Mesodermal cell (in vitro differentiated cells): ENCODE results near the gene GRK6.

Source experiments
- H3K27ac ChIP-seq: 2 replicates; pipeline ENCODE4 v1.7.0; 2013; ENCODE audit warnings: mild to moderate bottlenecking, low read depth, low read length, moderate library complexity; ENCODE audit not compliant: severe bottlenecking
- H3K36me3 ChIP-seq: 2 replicates; pipeline ENCODE4 v1.7.1; 2013; ENCODE audit warnings: mild to moderate bottlenecking, low read length, moderate library complexity; ENCODE audit not compliant: control insufficient read depth, insufficient read depth
- H3K4me1 ChIP-seq: one replicate; pipeline ENCODE4 v1.7.1; 2013; ENCODE audit warnings: mild to moderate bottlenecking, low read length; ENCODE audit not compliant: insufficient read depth, control insufficient read depth, poor library complexity, severe bottlenecking
- H3K4me3 ChIP-seq: 2 replicates; pipeline ENCODE4 v1.7.0; 2013; ENCODE audit warnings: low read length, control low read depth, mild to moderate bottlenecking; ENCODE audit not compliant: insufficient read depth, poor library complexity, severe bottlenecking; ENCODE audit errors: extremely low read depth
- H3K9me3 ChIP-seq: 2 replicates; pipeline ENCODE4 v1.7.1; 2013; ENCODE audit warnings: mild to moderate bottlenecking, low read length, moderate library complexity; ENCODE audit not compliant: control insufficient read depth
- WGBS, 2 experiments: methylation state at CpG; one replicate each; pipeline ENCODE4 v1.1.5; 2013; ENCODE audit warnings: missing lambda C conversion rate in 2 of 2; ENCODE audit not compliant: insufficient coverage in 2 of 2; 5-methylcytosine and 5-hydroxymethylcytosine counted together

Gene GRK6

DNA sequence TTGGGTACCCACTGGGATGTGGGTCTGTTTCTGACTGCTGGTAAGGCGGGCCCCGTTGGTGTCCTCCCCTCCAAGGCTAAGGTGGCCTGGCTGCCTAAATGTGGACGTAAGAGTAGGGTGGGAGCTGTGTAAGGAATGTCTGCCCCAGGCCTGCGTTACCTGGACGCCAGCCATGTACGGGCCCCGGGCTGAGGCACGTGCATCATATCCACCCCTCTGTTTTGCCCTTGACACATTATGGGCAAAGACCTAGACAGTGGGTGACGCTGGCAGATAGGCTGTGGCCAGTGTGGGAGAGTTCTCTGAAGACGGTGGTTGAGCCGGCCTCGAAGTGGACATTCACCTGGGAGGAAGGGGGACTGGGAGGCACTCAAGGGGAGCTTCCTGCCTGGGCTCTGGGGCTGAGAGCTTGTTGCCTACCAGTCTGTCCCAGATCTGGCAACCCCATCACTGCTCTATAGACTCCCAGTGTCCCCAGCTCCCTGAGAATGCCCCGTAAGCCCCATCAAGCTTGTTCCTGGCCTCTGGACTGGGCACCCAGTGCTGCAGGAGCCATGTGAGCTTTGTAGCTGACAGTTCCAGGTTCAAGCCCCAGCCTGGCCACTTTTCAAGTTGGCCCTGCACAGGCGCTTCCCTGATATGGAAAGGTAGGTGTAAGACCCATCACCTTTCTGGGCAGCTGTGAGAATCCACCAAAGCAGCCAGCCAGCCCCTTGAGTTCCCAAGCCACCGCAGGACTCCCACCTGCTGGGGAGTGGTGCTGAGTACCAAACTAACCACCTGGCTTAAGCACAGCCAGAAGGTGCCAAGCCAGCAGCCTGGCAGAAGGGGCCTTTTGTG lies 16.9 kb downstream of the GRK6 start:
- Histone ChIP-seq H3K27ac (no peak overlapping the region), H3K9me3 (no peaks in the 10 kb centered on the region), H3K36me3 (peaks cover 19% of the 10 kb centered on the region), H3K4me1 (peaks cover 12% of the 10 kb centered on the region), H3K4me3 (no peak overlapping the region)
- WGBS, 2 experiments: 96 to 97% methylated on average over 9 to 15 of the region's 15 CpGs

- H3K4me1 ChIP-seq: peaks cover 12% of the 10 kb centered on the region
- H3K4me3 ChIP-seq: no peak overlapping the region
- H3K27ac ChIP-seq: no peak overlapping the region
- H3K36me3 ChIP-seq: peaks cover 15% of the 10 kb centered on the region
- no peaks in the 10 kb centered on the region for H3K9me3 ChIP-seq
- 73 to 90% methylated on average over 5 of the region's 7 CpGs for WGBS, 2 experiments
Measured at GRCh38 chr5:177444106-177445051, 17.9 kb downstream of the GRK6 start.

- Histone ChIP-seq H3K36me3 (peaks cover 14% of the 10 kb centered on the region), H3K27ac (no peak overlapping the region), H3K9me3 (no peaks in the 10 kb centered on the region), H3K4me3 (no peak overlapping the region), H3K4me1 (peaks cover 12% of the 10 kb centered on the region)
- WGBS, 2 experiments: 90 to 98% methylated on average over 6 to 7 of the region's 10 CpGs
Measured at GRCh38 chr5:177445052-177445916, 18.8 kb downstream of the GRK6 start.

DNA sequence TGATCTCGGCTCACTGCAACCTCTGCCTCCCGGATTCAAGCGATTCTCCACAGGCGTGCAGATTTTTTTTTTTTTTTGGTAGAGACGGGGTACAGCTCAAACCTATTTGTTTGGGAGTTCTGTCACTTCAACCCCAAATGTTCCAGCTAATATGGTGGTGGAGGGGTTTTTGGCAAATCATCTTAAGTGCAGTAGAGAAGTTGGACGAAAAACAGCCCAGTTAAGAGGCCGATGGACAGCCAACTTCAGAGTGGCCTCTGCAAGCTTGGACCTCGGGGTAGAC lies 19.4 kb downstream of the GRK6 start:
- Histone ChIP-seq H3K36me3 (peaks cover 9% of the 10 kb centered on the region), H3K9me3 (no peaks in the 10 kb centered on the region), H3K4me3 (peak overlapping the region; percentile 58), H3K27ac (no peak overlapping the region), H3K4me1 (peaks cover 12% of the 10 kb centered on the region)
- 20 to 58% methylated on average over 1 to 3 of the region's 8 CpGs for WGBS, 2 experiments

DNA sequence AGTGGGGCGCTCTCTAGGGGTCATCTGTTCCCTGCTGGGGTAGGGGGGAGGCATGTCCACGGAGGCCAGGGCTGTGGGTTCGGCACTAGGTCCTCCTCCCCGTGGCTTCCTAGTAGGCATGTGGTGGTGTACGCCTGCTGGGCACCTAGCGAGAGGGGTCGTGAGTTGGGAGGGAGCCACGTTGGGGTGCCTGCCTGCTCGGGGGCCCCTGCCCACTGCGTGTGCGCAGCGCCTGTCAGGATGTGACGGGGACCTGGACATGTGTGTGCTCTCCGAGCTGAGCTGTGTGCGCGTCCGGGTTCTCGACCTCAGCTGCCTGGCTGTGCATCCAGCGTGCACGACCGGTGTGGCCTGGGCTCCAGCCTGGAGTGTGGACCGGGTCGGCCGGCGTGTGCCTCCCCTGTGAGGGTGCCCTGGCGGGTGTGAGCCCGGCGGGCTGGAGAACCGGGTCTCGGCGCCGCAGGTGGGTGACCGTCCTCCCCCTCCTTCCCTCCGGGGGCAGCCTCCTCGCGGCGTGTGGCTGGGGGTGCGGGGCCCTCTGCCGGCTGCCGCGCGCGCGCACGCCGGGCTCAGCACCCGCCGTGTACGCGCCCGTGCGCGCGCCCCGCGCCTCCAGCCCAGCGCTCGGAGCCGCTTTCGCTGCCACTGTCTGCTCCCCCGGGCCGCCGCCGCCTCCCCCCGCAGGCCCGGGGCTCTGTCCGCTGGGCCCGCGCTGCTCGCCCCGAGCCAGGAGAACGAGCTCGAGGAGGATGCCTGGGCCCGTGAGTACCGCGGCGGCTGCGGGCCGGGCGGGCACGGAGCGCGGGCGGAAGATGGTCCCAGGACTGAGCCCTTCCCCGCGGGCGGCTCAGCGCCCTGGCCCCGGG lies 20.0 kb downstream of the GRK6 start, which contains the start of gene PRR7:
Gene PRR7, plus strand, starts transcription at position 615 of the 866 bp plus-strand sequence. CDS start 8,254 bp downstream, outside the sequence.
- H3K4me3 ChIP-seq: peak within 1 kb of the TSS; percentile 58
- no peaks in the 10 kb centered on the region for H3K9me3 ChIP-seq
- H3K27ac ChIP-seq: peak within 1 kb of the TSS; percentile 83
- H3K4me1 ChIP-seq: peaks cover 12% of the 10 kb centered on the region
- 4 to 5% methylated on average over 60 to 68 of the region's 89 CpGs for WGBS, 2 experiments
- H3K36me3 ChIP-seq: peaks cover 7% of the 10 kb centered on the region

- Histone ChIP-seq H3K4me1 (peaks cover 11% of the 10 kb centered on the region), H3K4me3 (peak overlapping the region; percentile 58), H3K9me3 (no peaks in the 10 kb centered on the region), H3K27ac (peak overlapping the region; percentile 83), H3K36me3 (peaks cover 7% of the 10 kb centered on the region)
- 0 to 2% methylated on average over 1 to 11 of the region's 52 CpGs for WGBS, 2 experiments
Measured at GRCh38 chr5:177447066-177447610, 20.7 kb downstream of the GRK6 start.

DNA sequence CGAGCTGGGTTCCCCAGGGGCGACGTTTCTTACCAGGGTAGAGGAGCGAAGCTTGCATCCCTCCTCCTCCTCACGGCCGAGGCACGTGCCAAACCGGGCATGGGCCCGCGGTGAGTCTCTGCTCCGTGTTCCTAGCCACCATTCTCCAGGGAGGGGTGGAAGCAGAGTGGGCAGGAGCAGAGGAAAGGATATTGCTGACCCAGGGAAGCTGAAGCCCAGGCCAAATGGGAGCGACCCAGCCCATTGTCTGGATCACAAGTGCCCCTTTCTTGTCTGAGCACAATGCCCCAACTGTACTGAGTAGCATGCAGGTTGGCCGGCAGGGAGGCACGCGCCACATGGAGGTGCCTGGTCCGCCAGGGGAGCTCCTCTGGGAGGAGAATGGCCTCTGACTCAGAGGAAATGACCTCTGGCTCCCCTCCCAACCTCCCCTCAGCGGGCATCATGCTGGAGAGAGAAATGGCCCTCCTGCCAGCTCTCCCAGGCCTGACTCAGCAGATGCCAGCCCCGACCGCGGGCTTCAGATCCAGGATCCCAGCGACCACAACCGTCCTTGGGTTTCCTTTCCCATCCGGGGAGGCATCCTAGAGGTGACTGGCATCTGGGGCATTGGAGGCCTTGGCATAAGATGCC lies 21.3 kb downstream of the GRK6 start:
- WGBS, 2 experiments: 11 to 23% methylated on average over 14 to 16 of the region's 23 CpGs
- Histone ChIP-seq H3K36me3 (peaks cover 4% of the 10 kb centered on the region), H3K4me1 (peaks cover 9% of the 10 kb centered on the region), H3K27ac (peak overlapping the region; percentile 83), H3K4me3 (peak overlapping the region; percentile 58), H3K9me3 (no peaks in the 10 kb centered on the region)

GRCh38 chr5:177448244-177448950 lies 21.9 kb downstream of the GRK6 start:
- WGBS, 2 experiments: 82 to 89% methylated on average over 5 of the region's 6 CpGs
- Histone ChIP-seq H3K27ac (peak overlapping the region; percentile 83), H3K36me3 (peaks cover 2% of the 10 kb centered on the region), H3K4me1 (peaks cover 9% of the 10 kb centered on the region), H3K9me3 (no peaks in the 10 kb centered on the region), H3K4me3 (peak overlapping the region; percentile 58)
